Body of pancreas (tissue), 2 donors: Measurements from ENCODE around the gene BOC. TPM values are rescaled to one million over a fixed set of nuclear protein-coding genes. Genes with fewer than 3 reads are reported as not detected.

ENCODE experiments used
- total RNA-seq, 2 donors: library from RNA; depleted of rRNA; stranded (reverse); fragments of >200 nt; gene quantifications; one replicate each; pipeline ENCODE4 v1.1.0, GENCODE V29; 2016

Gene BOC
- total RNA-seq, 2 donors from 2014 or later: 22.7 to 29.6 TPM

Other genes starting within 250 kb of the BOC start
- 1 to 10 TPM in 1 of 2 donors, not detected in 1; 1.8 TPM for gene CD200R1, start 236.5 kb upstream of the BOC start, total RNA-seq
- 10 to 100 TPM; 10.6 to 13.2 TPM for gene GTPBP8, start 220.6 kb upstream of the BOC start, total RNA-seq
- 10 to 100 TPM in 1 of 2 donors, 1 to 10 TPM in 1; 9.9 to 14.8 TPM for gene CFAP44, start 229.9 kb downstream of the BOC start, total RNA-seq